HepG2 (cell line): ENCODE results near the gene RPS2. TPM values are rescaled to one million over a fixed set of nuclear protein-coding genes. Genes with fewer than 3 reads are reported as not detected.

Source experiments
- ATAC-seq: fragments of 200-7000 bp; cut with Tn5 transposase; 3 replicates; pipeline ENCODE4 v1.9.1; 2020; ENCODE audit warnings: mild to moderate bottlenecking, moderate library complexity
- BruUV-seq: library from RNA; stranded (reverse); fragments of 400-500 nt; replicated peaks from 2 replicates; lab custom pipeline; 2021; lab: Mats Ljungman, UMichigan
- CTCF ChIA-PET: fragments of 300-600 bp; formaldehyde crosslinking; extraction: SDS; loops from one replicate; lab custom pipeline; 2021; ENCODE audit warnings: low total read pairs, inconsistent platforms, low intra/inter-chr PET ratio; lab: Yijun Ruan, JAX
- POLR2A ChIA-PET: fragments of 350-600 bp; sonication (Branson Sonifier 250); formaldehyde crosslinking; loops from one replicate; lab custom pipeline; 2020; ENCODE audit warnings: antibody characterized with exemption, inconsistent platforms; lab: Yijun Ruan, JAX
- DNase-seq: peaks from one replicate; pipeline ENCODE4 v3.0.0-alpha.2; 2015; ENCODE audit warnings: low spot score
- FAIRE-seq: peaks from 3 replicates; lab custom pipeline; 2011; peaks lifted over from hg19 to GRCh38; lab: Jason Lieb, UNC
- H2AFZ ChIP-seq: one replicate; pipeline ENCODE4 v1.6.1; 2011; ENCODE audit warnings: low read length, inconsistent platforms
- H3K27ac ChIP-seq: fragments of 300-600 bp; 3 replicates; pipeline ENCODE4 v1.8.0; 2011; ENCODE audit warnings: mixed run types, mild to moderate bottlenecking, mixed read lengths, low read length, inconsistent platforms; ENCODE audit not compliant: insufficient read depth; ENCODE audit errors: extremely low read length
- H3K27me3 ChIP-seq, 2 experiments: fragments of 200-600 bp in 1 of 2; 2 replicates in 1 of 2; 3 replicates in 1 of 2; pipeline versions ENCODE4 v1.6.0 to v1.8.0; 2011; ENCODE audit warnings: low read length in 2 of 2, mild to moderate bottlenecking in 2 of 2, moderate library complexity in 2 of 2, inconsistent platforms in 1 of 2; ENCODE audit not compliant: insufficient read depth in 2 of 2, control insufficient read depth in 1 of 2
- H3K36me3 ChIP-seq, 2 experiments: fragments of 200-600 bp in 1 of 2; replicated peaks in 1 of 2; 2 replicates in 1 of 2; 3 replicates in 1 of 2; pipeline versions ENCODE4 v1.5.1 to v1.8.0; 2011; ENCODE audit warnings: low read length in 2 of 2, inconsistent platforms in 1 of 2; ENCODE audit not compliant: insufficient read depth in 2 of 2, control insufficient read depth in 1 of 2
- H3K4me1 ChIP-seq: 2 replicates; pipeline ENCODE4 v1.5.1; 2012; ENCODE audit warnings: low read length, inconsistent platforms; ENCODE audit not compliant: insufficient read depth
- H3K4me2 ChIP-seq: 2 replicates; pipeline ENCODE4 v1.6.0; 2011; ENCODE audit warnings: low read depth, low read length, inconsistent platforms
- H3K4me3 ChIP-seq, 3 experiments: fragments of 200-600 bp in 1 of 3; sonication (generic), shearing (Covaris generic) in 1 of 3; replicated peaks in 1 of 3; 2 replicates each; pipeline ENCODE4 v1.5.1; 2011 to 2016; ENCODE audit warnings: low read length in 3 of 3, inconsistent platforms in 2 of 3, low read depth in 2 of 3, mild to moderate bottlenecking in 2 of 3, control low read depth in 1 of 3, mixed read lengths in 1 of 3; ENCODE audit not compliant: insufficient read depth in 1 of 3
- H3K79me2 ChIP-seq: one replicate; pipeline ENCODE4 v1.6.1; 2011; ENCODE audit warnings: low read length, inconsistent platforms; ENCODE audit not compliant: insufficient read depth
- H3K9ac ChIP-seq: 2 replicates; pipeline ENCODE4 v1.6.0; 2011; ENCODE audit warnings: mild to moderate bottlenecking, low read depth, low read length, inconsistent platforms; ENCODE audit not compliant: insufficient read depth
- H3K9me3 ChIP-seq: 2 replicates; pipeline ENCODE4 v1.5.1; 2012; ENCODE audit warnings: mild to moderate bottlenecking, low read length
- H4K20me1 ChIP-seq: 2 replicates; pipeline ENCODE4 v1.6.0; 2011; ENCODE audit warnings: inconsistent platforms, mild to moderate bottlenecking, low read length, moderate library complexity; ENCODE audit not compliant: insufficient read depth
- MYNN ChIP-seq: sonication (generic); formaldehyde crosslinking; IDR thresholded peaks from 2 replicates; pipeline ENCODE4 v1.4.0; 2020; ENCODE audit warnings: mild to moderate bottlenecking, low read depth, missing genetic modification reagents
- RARA ChIP-seq: IDR thresholded peaks from 2 replicates; pipeline ENCODE4 v1.6.1; 2016; ENCODE audit warnings: missing genetic modification reagents, missing compliant biosample characterization
- ZNF121 ChIP-seq: sonication (generic); formaldehyde crosslinking; IDR thresholded peaks from 2 replicates; pipeline ENCODE4 v1.5.0; 2020; ENCODE audit warnings: mild to moderate bottlenecking, missing genetic modification reagents
- ZNF333 ChIP-seq: sonication (generic); formaldehyde crosslinking; IDR thresholded peaks from 2 replicates; pipeline ENCODE4 v1.4.0; 2020; ENCODE audit warnings: mild to moderate bottlenecking, missing genetic modification reagents, borderline replicate concordance
- ZNF367 ChIP-seq: sonication (generic); formaldehyde crosslinking; IDR thresholded peaks from 2 replicates; pipeline ENCODE4 v1.4.0; 2020; ENCODE audit warnings: missing genetic modification reagents, borderline replicate concordance
- ZNF460 ChIP-seq: sonication (generic); formaldehyde crosslinking; IDR thresholded peaks from 2 replicates; pipeline ENCODE4 v1.5.1; 2020; ENCODE audit warnings: missing genetic modification reagents, mild to moderate bottlenecking, borderline replicate concordance
- ZNF570 ChIP-seq: sonication (generic); formaldehyde crosslinking; IDR thresholded peaks from 2 replicates; pipeline ENCODE4 v1.4.0; 2020; ENCODE audit warnings: mild to moderate bottlenecking, missing genetic modification reagents, borderline replicate concordance
- WGBS: methylation state at CpG from one replicate; pipeline ENCODE4 v1.1.6; 2017; ENCODE audit warnings: low lambda C conversion rate; 5-methylcytosine and 5-hydroxymethylcytosine counted together
- in situ Hi-C: cut with HindIII; loops from 2 replicates; pipeline ENCODE4 v1.10.0; 2017; ENCODE audit warnings: low pct_unique_long_range_greater_than_20kb; ENCODE audit not compliant: extremely low pct_ligation_motif_present
- intact Hi-C: fragments of 100-400 bp; cut with micrococcal nuclease; formaldehyde crosslinking; loops from one replicate; pipeline ENCODE4 v1.10.0; 2022; ENCODE audit not compliant: unreplicated experiment
- polyA plus RNA-seq, 8 experiments: library from polyadenylated mRNA; depleted of rRNA in 3 of 8; stranded (reverse) in 7 of 8; unstranded in 1 of 8; fragments of >200 nt; fragmentation: Illumina TruSeq in 4 of 8; extraction: Trizol in 4 of 8; gene quantifications; 2 replicates each; pipeline versions ENCODE4 v1.2.1 to v1.2.3, GENCODE V29; 2011 to 2016; ENCODE audit warnings: low read depth in 4 of 8, missing spikeins in 1 of 8, mixed read lengths in 1 of 8; ENCODE audit not compliant: insufficient read depth in 1 of 8
- total RNA-seq, 5 experiments: library from RNA; depleted of rRNA; stranded (reverse); fragments of >200 nt; fragmentation: Illumina TruSeq; extraction: Trizol; gene quantifications; 2 replicates each; pipeline ENCODE4 v1.2.3, GENCODE V29; 2016; ENCODE audit warnings: low read depth in 1 of 5
- TF ChIP-seq, protein P1 (sequence below): sonication (generic); formaldehyde crosslinking; IDR thresholded peaks from 2 replicates; pipeline ENCODE4 v1.4.0; 2020; ENCODE audit warnings: missing genetic modification reagents

Gene RPS2
- total and polyA plus RNA-seq, 2 of the 13 experiments (the other 11 are each of a cell fraction or from before 2014, with no cell fraction given) = 1,908 to 4,514 TPM

DNA sequence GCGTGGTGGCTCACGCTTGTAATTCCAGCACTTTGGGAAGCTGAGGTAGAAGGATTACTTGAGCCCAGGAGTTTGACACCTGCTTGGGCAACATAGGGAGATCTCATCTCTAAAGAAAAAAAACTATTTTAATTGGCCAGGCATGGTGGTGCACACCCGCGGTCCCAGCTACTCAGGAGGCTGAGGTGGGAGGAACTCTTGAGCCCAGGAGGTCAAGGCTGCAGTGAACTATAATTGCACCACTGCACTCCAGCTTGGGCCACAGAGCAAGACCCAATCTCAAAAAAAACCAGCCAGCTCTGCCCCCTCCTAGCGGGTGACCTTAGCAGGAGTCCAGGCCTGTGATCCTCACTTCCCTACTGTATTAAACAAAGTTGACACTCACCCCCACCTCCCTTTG, 40.5 kb downstream of the RPS2 start:
- peak overlapping the region; percentile 66 for H3K4me2 ChIP-seq
- H2AFZ ChIP-seq = no peak overlapping the region
- no TSS peak for BruUV-seq
- H3K27ac ChIP-seq = no peak overlapping the region
- peaks cover 16 to 47% of the 10 kb centered on the region in 2 experiments for H3K27me3 ChIP-seq
- ATAC-seq = no peak
- POLR2A ChIA-PET = interaction anchor here (1.0 to 1.4 kb wide), 3 partner anchors 17 to 231 kb away, joined by 3 to 8 read pairs (median 4); partner anchors contain the start of genes RPS2 and TRAF7
- H3K4me3 ChIP-seq = peak overlapping the region in 1 of 3 experiments; percentile 38; a peak in 1 of 6 replicates
- 8% methylated on average over 5 of the region's 5 CpGs for WGBS
- in situ Hi-C loops = loop anchor here (5.0 kb wide), 1 partner anchor 62 kb away; no protein-coding TSS in a partner anchor
- H3K9ac ChIP-seq = no peak overlapping the region
- TF ChIP-seq ZNF333 (CRISPR knock-in tag) = no peak
- peak; percentile 84; the same call in 1 of the 2 replicates for TF ChIP-seq ZNF460 (CRISPR knock-in tag)
- no peak for TF ChIP-seq ZNF367 (CRISPR knock-in tag)
- 0 out of 2 replicates have a peak, but pooled peaks have one; percentile 32 for TF ChIP-seq RARA (CRISPR knock-in tag)
- TF ChIP-seq, protein P1, sequence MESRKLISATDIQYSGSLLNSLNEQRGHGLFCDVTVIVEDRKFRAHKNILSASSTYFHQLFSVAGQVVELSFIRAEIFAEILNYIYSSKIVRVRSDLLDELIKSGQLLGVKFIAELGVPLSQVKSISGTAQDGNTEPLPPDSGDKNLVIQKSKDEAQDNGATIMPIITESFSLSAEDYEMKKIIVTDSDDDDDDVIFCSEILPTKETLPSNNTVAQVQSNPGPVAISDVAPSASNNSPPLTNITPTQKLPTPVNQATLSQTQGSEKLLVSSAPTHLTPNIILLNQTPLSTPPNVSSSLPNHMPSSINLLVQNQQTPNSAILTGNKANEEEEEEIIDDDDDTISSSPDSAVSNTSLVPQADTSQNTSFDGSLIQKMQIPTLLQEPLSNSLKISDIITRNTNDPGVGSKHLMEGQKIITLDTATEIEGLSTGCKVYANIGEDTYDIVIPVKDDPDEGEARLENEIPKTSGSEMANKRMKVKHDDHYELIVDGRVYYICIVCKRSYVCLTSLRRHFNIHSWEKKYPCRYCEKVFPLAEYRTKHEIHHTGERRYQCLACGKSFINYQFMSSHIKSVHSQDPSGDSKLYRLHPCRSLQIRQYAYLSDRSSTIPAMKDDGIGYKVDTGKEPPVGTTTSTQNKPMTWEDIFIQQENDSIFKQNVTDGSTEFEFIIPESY (CRISPR knock-in tag) = peak; percentile 68; the same call in 1 of the 2 replicates
- no peak for TF ChIP-seq MYNN (CRISPR knock-in tag)
- no peak for TF ChIP-seq ZNF570 (CRISPR knock-in tag)
- peak; percentile 93 for TF ChIP-seq ZNF121 (CRISPR knock-in tag)
- TF ChIP-seq, all 625 proteins: peak for 4
- Histone ChIP-seq H3K9me3 (no peaks in the 10 kb centered on the region), H4K20me1 (0 out of 2 replicates have a peak, but pooled peaks cover 2% of the 10 kb centered on the region), H3K36me3 (no peaks in the 10 kb centered on the region), H3K79me2 (no peaks in the 10 kb centered on the region), H3K4me1 (peaks cover 55% of the 10 kb centered on the region)
- FAIRE-seq (no peak), DNase-seq (no peak)
- CTCF ChIA-PET = interaction anchor here (1.3 kb wide), 1 partner anchor 61 kb away, joined by 4 read pairs; no protein-coding TSS in a partner anchor
- intact Hi-C loops = no loop called here
